Central memory CD4-positive, alpha-beta T cell (primary cell): ENCODE measurements around the gene IRF4.
A peak's percentile ranks its signal among the peaks of the same experiment; 100 is the strongest.

Experiments used
- DNase-seq: peaks from one replicate; pipeline ENCODE4 v3.0.0; 2022

IRF4 gene

GRCh38 chr6:398558-399078 lies 7.1 kb downstream of the IRF4 start:
- DNase-seq: no peak

GRCh38 chr6:399785-400534 lies 8.4 kb downstream of the IRF4 start:
- peak; percentile 31 for DNase-seq

- DNase-seq: no peak
Observed at GRCh38 chr6:400815-401214, 9.3 kb downstream of the IRF4 start.

DNA sequence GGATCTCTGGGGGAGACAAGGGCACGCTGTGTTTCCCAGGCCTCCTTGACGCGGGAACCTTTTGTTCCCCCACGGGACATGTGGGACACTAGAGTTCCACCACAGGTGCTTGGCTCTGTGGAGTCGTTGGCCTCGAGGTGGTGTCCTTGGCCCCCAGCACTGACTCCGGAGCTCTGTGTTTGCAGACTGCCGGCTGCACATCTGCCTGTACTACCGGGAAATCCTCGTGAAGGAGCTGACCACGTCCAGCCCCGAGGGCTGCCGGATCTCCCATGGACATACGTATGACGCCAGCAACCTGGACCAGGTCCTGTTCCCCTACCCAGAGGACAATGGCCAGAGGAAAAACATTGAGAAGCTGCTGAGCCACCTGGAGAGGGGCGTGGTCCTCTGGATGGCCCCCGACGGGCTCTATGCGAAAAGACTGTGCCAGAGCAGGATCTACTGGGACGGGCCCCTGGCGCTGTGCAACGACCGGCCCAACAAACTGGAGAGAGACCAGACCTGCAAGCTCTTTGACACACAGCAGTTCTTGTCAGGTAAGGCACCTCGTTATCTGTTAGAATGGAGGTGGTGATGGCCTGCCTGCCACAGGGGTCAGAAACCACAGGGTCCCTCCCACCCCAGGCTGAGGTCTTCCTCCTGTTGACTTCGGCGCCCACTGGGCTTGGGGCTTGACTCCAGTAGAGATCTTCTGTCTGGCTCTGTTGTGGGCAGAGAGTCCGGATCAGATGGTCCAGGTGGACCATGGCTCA lies 9.9 kb downstream of the IRF4 start:
- no peak for DNase-seq

- no peak for DNase-seq
Observed at GRCh38 chr6:401994-402640, 10.6 kb downstream of the IRF4 start.

DNA sequence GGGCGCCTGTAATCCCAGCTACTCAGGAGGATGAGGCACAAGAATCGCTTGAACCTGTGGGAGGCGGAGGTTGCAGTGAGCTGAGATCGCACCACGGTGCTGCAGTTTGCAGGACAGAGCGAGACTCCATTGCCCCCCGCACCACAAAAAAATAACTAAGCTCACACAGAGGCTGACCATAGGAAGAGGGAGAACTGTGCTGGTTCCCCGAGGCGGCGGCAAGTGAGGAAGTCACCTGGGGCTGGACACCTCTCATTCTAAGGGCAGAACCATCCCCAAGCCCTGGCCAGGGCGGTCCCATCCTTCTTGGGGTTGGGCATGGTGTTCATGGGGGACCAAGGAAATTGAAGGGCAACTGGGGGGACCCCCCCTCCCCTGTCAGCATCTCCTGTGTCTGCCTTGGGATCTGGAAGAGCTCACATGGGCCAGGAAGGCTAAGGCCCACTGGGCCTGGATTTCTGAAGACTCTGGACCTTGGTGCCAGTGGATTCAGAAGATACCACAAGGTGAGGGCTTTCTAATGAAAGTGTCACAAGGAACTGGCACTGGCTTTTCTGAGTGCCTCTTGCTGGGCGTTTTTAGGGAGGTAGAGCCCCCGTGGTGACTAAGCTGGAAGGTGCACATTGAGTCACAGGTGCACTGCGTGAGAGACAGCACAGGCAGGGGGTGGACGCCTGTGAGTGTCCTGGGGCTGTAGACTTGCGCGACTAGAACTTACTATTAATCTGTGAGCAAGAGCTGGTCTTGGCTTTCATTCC lies 11.5 kb downstream of the IRF4 start:
- DNase-seq: no peak

DNA sequence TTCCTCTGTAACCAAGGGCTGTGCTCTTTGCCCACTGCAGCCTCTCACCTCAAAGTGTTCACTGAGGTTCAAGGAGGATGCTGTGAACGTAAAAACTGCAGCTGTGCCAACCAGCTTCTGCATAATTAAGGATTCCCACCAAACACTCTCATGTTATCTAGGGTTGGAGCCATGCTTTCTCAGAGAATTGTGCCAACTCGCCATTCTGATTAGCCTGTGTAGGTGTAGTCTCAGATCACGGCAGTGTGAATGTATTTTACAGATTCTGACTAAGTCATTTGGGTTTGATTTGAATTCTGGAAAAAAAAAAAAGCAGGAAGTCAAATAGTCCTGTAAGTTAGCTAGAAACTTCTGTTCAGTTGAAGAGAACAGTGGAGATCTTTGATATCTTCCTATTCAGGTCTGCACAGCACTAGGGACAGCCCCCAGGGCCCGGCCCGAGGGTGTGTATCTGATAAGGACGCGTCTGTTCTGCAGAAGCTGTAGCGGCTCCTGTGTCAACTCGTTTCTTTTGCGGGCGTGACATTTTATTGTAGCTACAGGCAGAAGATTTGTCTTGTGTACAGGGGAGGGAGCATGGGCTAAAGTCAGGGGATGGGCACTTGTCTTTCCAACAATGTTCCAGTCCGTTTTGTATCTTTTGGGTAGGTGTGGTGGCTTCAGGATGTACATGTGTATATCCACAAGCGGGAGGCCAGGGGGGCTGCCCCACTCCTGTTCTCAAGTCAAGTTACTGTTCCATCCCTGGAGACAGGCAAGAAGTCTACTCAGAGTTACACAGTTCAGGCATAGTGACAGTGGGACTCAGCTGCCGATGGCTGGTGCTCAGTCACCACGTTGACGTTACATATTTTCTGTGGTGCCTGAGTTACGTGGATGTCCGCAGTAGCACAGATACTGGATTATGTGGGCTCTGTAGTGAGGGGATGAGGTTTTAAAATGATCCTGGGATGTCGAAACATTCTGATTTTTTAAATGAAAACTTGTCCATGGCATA lies 12.4 kb downstream of the IRF4 start:
- no peak for DNase-seq

DNA sequence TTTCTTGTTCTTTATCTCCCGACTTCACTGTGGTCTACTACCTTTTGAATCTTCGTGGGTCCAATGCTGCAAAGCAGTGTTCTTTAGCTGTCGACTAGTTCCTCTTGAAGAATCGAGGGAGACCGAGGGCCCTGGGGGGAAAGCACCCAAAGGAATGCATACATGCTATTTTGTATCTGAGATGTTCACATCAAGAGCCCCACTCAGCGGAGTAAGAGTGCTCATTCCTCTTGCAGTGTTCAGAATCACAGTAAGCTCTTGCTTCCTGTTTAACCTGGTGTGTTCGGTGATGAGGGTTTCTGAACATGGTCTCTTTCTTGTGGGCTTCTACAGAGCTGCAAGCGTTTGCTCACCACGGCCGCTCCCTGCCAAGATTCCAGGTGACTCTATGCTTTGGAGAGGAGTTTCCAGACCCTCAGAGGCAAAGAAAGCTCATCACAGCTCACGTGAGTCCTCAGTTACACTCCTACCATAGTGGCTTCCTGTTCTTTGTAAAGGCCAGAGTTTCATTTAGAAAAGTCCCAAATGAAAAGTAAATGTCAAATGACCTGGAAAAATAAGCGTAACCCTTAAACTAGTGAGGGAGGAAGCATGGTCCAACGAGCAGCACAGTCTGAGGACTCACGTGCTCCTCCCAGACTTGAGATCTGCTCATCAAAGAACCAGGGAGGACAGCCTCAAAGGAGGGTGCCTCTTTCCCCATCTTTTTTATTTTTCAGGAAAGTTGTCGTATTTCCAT lies 13.3 kb downstream of the IRF4 start:
- DNase-seq: no peak

- DNase-seq: no peak
Observed at GRCh38 chr6:408148-408547, 16.6 kb downstream of the IRF4 start.

DNA sequence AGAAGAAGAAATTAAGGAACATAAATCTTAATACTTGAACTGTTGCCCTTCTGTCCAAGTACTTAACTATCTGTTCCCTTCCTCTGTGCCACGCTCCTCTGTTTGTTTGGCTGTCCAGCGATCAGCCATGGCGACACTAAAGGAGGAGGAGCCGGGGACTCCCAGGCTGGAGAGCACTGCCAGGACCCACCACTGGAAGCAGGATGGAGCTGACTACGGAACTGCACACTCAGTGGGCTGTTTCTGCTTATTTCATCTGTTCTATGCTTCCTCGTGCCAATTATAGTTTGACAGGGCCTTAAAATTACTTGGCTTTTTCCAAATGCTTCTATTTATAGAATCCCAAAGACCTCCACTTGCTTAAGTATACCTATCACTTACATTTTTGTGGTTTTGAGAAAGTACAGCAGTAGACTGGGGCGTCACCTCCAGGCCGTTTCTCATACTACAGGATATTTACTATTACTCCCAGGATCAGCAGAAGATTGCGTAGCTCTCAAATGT lies 17.1 kb downstream of the IRF4 start:
- no peak for DNase-seq

DNA sequence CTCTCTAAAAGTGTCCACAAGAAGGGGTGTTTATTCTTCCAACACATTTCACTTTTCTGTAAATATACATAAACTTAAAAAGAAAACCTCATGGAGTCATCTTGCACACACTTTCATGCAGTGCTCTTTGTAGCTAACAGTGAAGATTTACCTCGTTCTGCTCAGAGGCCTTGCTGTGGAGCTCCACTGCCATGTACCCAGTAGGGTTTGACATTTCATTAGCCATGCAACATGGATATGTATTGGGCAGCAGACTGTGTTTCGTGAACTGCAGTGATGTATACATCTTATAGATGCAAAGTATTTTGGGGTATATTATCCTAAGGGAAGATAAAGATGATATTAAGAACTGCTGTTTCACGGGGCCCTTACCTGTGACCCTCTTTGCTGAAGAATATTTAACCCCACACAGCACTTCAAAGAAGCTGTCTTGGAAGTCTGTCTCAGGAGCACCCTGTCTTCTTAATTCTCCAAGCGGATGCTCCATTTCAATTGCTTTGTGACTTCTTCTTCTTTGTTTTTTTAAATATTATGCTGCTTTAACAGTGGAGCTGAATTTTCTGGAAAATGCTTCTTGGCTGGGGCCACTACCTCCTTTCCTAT lies 17.9 kb downstream of the IRF4 start:
- DNase-seq: no peak

- DNase-seq: no peak
Observed at GRCh38 chr6:410555-411395, 19.2 kb downstream of the IRF4 start.

GRCh38 chr6:411402-412145 lies 20.0 kb downstream of the IRF4 start:
- no peak for DNase-seq

DNA sequence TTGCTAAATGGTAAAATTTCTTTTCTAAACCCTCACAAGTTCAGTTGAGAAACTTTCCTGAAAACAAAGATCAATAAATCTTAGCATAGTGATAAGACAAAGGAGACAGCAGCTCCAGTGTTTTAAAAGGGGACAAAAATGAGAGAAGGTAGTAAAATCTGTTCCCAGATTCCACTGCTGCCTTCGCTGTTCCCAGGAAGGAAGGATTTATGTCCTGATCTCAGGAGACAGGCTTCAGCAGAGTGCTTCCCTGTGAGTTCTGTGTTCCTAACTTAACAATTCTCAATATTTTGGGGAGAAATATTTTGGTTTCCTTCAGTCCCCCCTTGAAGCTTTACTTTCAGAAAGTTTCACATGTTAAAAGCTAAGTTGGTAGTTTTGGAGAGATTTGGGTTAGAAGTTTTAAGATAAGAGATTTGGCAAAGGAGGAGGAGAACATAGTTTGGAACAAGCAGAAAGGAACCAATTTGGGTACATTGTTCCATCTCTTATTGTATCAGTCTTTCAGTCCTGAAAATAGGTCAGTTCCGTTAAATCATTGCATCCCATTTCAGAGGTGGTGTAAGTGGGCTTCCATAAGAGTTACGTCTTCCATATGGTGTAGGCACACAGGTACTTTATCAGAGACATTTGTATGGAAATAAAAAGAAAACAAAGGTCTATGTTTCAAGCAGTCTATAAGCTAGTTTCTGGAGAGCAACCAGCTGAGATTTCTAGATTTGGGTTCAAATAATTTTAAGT lies 20.8 kb downstream of the IRF4 start:
- DNase-seq: no peak

GRCh38 chr6:414447-414846 lies 22.9 kb downstream of the IRF4 start:
- no peak for DNase-seq

- no peak for DNase-seq
Observed at GRCh38 chr6:415087-415486, 23.5 kb downstream of the IRF4 start.

DNA sequence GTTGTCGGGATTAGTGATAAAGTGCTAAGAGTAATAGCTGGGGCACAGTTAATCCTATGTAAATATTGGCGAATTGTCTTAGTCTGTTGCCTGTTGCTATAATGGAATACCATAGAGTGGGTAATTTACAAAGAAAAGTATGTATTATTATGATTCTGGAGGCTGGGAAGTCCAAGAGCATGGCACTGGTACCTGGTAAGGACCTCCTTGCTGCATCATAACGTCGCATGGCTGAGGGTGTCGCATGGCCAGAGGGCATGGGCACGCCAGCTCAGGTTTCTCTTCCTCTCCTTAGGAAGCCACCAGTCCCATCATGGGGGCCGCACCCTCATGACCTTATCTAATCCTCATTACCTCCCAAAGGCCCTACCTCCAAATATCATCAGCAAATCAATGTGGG lies 29.7 kb downstream of the IRF4 start:
- DNase-seq: no peak
